ENCODE measurements around the gene EEF1AKMT2. TPM values are rescaled to one million over a fixed set of nuclear protein-coding genes. Genes with fewer than 3 reads are reported as not detected.

Gene EEF1AKMT2
- total and polyA plus RNA-seq, 2 donors, result 22.3 to 27.3 TPM

- Histone ChIP-seq H3K27me3 (ENCODE audit: control insufficient read depth in 2 of 2, insufficient read depth in 1 of 2, low read length in 1 of 2) (no peaks in the 10 kb centered on the region), H3K36me3 (ENCODE audit: control insufficient read depth in 2 of 2, insufficient read depth in 2 of 2, low read length in 1 of 2) (peaks cover 24 to 39% of the 10 kb centered on the region in 2 donors), H3K4me1 (ENCODE audit: control insufficient read depth in 2 of 2, insufficient read depth in 2 of 2, low read length in 2 of 2) (peaks cover 83 to 94% of the 10 kb centered on the region in 2 donors), H3K9me3 (ENCODE audit: control insufficient read depth in 2 of 2, insufficient read depth in 1 of 2, low read length in 1 of 2) (no peaks in the 10 kb centered on the region), H3K27ac (ENCODE audit: low read depth in 1 of 2, low read length in 1 of 2) (peak overlapping the region; percentile 88 to 94), H3K4me3 (ENCODE audit: low read length in 2 of 2) (no peak overlapping the region)
- WGBS, result 69% methylated on average over 8 of the region's 8 CpGs
- no peak for DNase-seq (ENCODE audit: low read depth in 6 of 9, low spot score in 9 of 9)
Measured at GRCh38 chr10:124722798-124723783, 68.6 kb downstream of the EEF1AKMT2 start.

- DNase-seq (ENCODE audit: low read depth in 6 of 9, low spot score in 9 of 9), result no peak
- 43% methylated on average over 16 of the region's 16 CpGs for WGBS
Measured at GRCh38 chr10:124721330-124722045, 70.2 kb downstream of the EEF1AKMT2 start.

DNA sequence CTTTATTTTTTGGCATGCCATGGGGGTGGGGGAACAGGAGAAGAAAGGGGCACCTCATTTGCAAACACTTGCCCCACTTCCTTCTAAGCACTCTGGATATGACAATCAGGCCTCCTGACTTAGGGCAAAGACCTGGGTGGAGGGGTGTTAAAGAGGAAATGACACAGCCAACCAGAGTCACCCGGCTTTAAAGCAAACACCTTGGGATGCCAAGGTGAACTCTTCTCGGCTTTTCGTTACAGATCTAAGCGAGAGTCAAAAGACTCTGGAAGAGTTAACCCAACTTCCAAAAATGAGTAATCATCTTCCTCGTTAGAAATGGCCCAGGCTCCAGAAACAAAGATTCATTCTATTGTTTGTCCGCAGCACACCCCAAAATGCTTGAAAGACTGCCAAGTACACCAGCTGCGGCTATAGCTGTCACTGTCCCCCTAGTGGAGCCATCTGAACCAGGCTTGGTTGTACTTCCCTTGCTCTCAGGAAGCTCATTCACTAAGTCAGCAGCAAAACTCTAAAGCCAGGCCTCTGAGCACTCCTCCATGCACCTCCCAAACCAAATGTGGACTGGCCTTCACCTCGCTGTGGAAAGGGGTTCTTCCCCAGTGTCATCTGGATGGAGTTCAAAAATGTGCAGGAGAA, 72.4 kb downstream of the EEF1AKMT2 start:
- Histone ChIP-seq H3K4me1 (ENCODE audit: control insufficient read depth in 2 of 2, insufficient read depth in 2 of 2, low read length in 2 of 2) (peaks cover 81 to 96% of the 10 kb centered on the region in 2 donors), H3K27ac (ENCODE audit: low read depth in 1 of 2, low read length in 1 of 2) (peak overlapping the region; percentile 73 to 89), H3K9me3 (ENCODE audit: control insufficient read depth in 2 of 2, insufficient read depth in 1 of 2, low read length in 1 of 2) (no peaks in the 10 kb centered on the region), H3K4me3 (ENCODE audit: low read length in 2 of 2) (peak overlapping the region in 1 of 2 donors; percentile 20), H3K36me3 (ENCODE audit: control insufficient read depth in 2 of 2, insufficient read depth in 2 of 2, low read length in 1 of 2) (peaks cover 7 to 38% of the 10 kb centered on the region in 2 donors), H3K27me3 (ENCODE audit: control insufficient read depth in 2 of 2, insufficient read depth in 1 of 2, low read length in 1 of 2) (no peaks in the 10 kb centered on the region)
- WGBS, result 11% methylated on average over 8 of the region's 8 CpGs
- peak in 1 of 9 donors; percentile 80 for DNase-seq (ENCODE audit: low read depth in 6 of 9, low spot score in 9 of 9)

More at GRCh38 chr10:124721330-124722045, 70.2 kb downstream of the EEF1AKMT2 start:
- H3K4me3 ChIP-seq (ENCODE audit: low read length in 2 of 2), result no peak overlapping the region
- peaks cover 21 to 50% of the 10 kb centered on the region in 2 donors for H3K36me3 ChIP-seq (ENCODE audit: control insufficient read depth in 2 of 2, insufficient read depth in 2 of 2, low read length in 1 of 2)
- no peaks in the 10 kb centered on the region for H3K9me3 ChIP-seq (ENCODE audit: control insufficient read depth in 2 of 2, insufficient read depth in 1 of 2, low read length in 1 of 2)
- H3K4me1 ChIP-seq (ENCODE audit: control insufficient read depth in 2 of 2, insufficient read depth in 2 of 2, low read length in 2 of 2), result peaks cover 85 to 96% of the 10 kb centered on the region in 2 donors
- no peaks in the 10 kb centered on the region for H3K27me3 ChIP-seq (ENCODE audit: control insufficient read depth in 2 of 2, insufficient read depth in 1 of 2, low read length in 1 of 2)
- peak overlapping the region; percentile 51 to 71 for H3K27ac ChIP-seq (ENCODE audit: low read depth in 1 of 2, low read length in 1 of 2)

- no peaks in the 10 kb centered on the region for H3K27me3 ChIP-seq (ENCODE audit: control insufficient read depth in 2 of 2, insufficient read depth in 1 of 2, low read length in 1 of 2)
- H3K36me3 ChIP-seq (ENCODE audit: control insufficient read depth in 2 of 2, insufficient read depth in 2 of 2, low read length in 1 of 2), result peaks cover 6 to 33% of the 10 kb centered on the region in 2 donors
- H3K4me3 ChIP-seq (ENCODE audit: low read length in 2 of 2), result no peak overlapping the region
- H3K4me1 ChIP-seq (ENCODE audit: control insufficient read depth in 2 of 2, insufficient read depth in 2 of 2, low read length in 2 of 2), result peaks cover 79 to 96% of the 10 kb centered on the region in 2 donors
- peak overlapping the region; percentile 61 to 73 for H3K27ac ChIP-seq (ENCODE audit: low read depth in 1 of 2, low read length in 1 of 2)
- H3K9me3 ChIP-seq (ENCODE audit: control insufficient read depth in 2 of 2, insufficient read depth in 1 of 2, low read length in 1 of 2), result no peaks in the 10 kb centered on the region
- DNase-seq (ENCODE audit: low read depth in 6 of 9, low spot score in 9 of 9), result peak in 1 of 9 donors; percentile 74
- 30% methylated on average over 12 of the region's 12 CpGs for WGBS
Measured at GRCh38 chr10:124717911-124718741, 73.6 kb downstream of the EEF1AKMT2 start.

- peaks cover 2 to 41% of the 10 kb centered on the region in 2 donors for H3K36me3 ChIP-seq (ENCODE audit: control insufficient read depth in 2 of 2, insufficient read depth in 2 of 2, low read length in 1 of 2)
- DNase-seq (ENCODE audit: low read depth in 6 of 9, low spot score in 9 of 9), result no peak
- no peaks in the 10 kb centered on the region for H3K9me3 ChIP-seq (ENCODE audit: control insufficient read depth in 2 of 2, insufficient read depth in 1 of 2, low read length in 1 of 2)
- 98% methylated on average over 9 of the region's 9 CpGs for WGBS
- H3K27me3 ChIP-seq (ENCODE audit: control insufficient read depth in 2 of 2, insufficient read depth in 1 of 2, low read length in 1 of 2), result no peaks in the 10 kb centered on the region
- H3K4me3 ChIP-seq (ENCODE audit: low read length in 2 of 2), result no peak overlapping the region
- peak overlapping the region in 1 of 2 donors; percentile 73 for H3K27ac ChIP-seq (ENCODE audit: low read depth in 1 of 2, low read length in 1 of 2)
- peaks cover 75 to 95% of the 10 kb centered on the region in 2 donors for H3K4me1 ChIP-seq (ENCODE audit: control insufficient read depth in 2 of 2, insufficient read depth in 2 of 2, low read length in 2 of 2)
Measured at GRCh38 chr10:124717041-124717757, 74.5 kb downstream of the EEF1AKMT2 start.

- DNase-seq (ENCODE audit: low read depth in 6 of 9, low spot score in 9 of 9), result no peak
- Histone ChIP-seq H3K4me1 (ENCODE audit: control insufficient read depth in 2 of 2, insufficient read depth in 2 of 2, low read length in 2 of 2) (peaks cover 72 to 95% of the 10 kb centered on the region in 2 donors), H3K27ac (ENCODE audit: low read depth in 1 of 2, low read length in 1 of 2) (peak overlapping the region; percentile 39 to 53), H3K27me3 (ENCODE audit: control insufficient read depth in 2 of 2, insufficient read depth in 1 of 2, low read length in 1 of 2) (no peaks in the 10 kb centered on the region), H3K4me3 (ENCODE audit: low read length in 2 of 2) (no peak overlapping the region), H3K9me3 (ENCODE audit: control insufficient read depth in 2 of 2, insufficient read depth in 1 of 2, low read length in 1 of 2) (no peaks in the 10 kb centered on the region), H3K36me3 (ENCODE audit: control insufficient read depth in 2 of 2, insufficient read depth in 2 of 2, low read length in 1 of 2) (peaks cover 2 to 45% of the 10 kb centered on the region in 2 donors)
- 92% methylated on average over 4 of the region's 4 CpGs for WGBS
Measured at GRCh38 chr10:124716369-124716768, 75.3 kb downstream of the EEF1AKMT2 start.

DNA sequence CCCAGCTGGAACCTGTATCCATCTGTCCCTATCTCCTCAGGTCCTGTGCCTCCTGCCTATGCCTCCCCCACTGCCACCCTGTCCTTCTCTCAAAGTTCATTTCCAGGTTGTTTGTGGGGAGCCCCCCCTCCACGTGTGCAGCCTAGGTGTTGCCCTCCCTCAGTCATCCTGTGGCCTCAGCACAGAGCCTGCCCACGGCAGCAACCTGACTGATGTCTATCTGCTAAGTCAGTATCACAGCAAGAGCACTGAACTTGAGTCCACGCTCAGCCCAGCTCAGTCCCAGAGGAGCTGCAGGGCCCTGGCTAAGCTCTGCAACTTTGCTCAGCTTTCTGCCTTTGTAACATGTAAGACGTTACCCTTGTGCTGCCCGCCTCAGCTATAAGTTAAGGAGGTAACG, 76.2 kb downstream of the EEF1AKMT2 start:
- H3K27ac ChIP-seq (ENCODE audit: low read depth in 1 of 2, low read length in 1 of 2), result peak overlapping the region; percentile 25 to 53

More for the DNA sequence above, 76.2 kb downstream of the EEF1AKMT2 start:
- DNase-seq (ENCODE audit: low read depth in 6 of 9, low spot score in 9 of 9), result no peak
- H3K36me3 ChIP-seq (ENCODE audit: control insufficient read depth in 2 of 2, insufficient read depth in 2 of 2, low read length in 1 of 2), result peaks cover 2 to 41% of the 10 kb centered on the region in 2 donors
- H3K4me3 ChIP-seq (ENCODE audit: low read length in 2 of 2), result no peak overlapping the region
- H3K27me3 ChIP-seq (ENCODE audit: control insufficient read depth in 2 of 2, insufficient read depth in 1 of 2, low read length in 1 of 2), result no peaks in the 10 kb centered on the region
- WGBS, result 61% methylated on average over 6 of the region's 6 CpGs
- H3K4me1 ChIP-seq (ENCODE audit: control insufficient read depth in 2 of 2, insufficient read depth in 2 of 2, low read length in 2 of 2), result peaks cover 77 to 97% of the 10 kb centered on the region in 2 donors
- H3K9me3 ChIP-seq (ENCODE audit: control insufficient read depth in 2 of 2, insufficient read depth in 1 of 2, low read length in 1 of 2), result no peaks in the 10 kb centered on the region
